ENCODE data around the gene CDK15.

DNA sequence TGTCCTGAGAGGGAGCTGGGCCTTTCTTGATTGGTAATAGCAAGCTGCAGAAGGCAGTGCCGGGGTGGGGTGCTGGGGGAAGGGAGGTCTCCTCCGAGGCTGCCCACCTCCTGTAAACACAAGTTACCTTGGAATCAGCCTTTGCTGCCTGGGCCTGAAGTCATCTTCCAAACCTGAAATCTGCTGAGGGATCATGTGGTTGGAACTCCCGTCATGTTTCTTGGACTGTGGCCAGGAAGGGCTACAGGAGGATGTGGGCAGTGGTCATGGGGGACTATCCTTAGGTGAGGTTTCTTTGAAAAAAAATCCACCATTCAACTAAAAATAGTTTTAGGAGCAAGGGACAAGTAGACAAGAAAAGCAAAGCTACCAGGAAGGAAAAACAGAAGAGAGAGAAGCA, 74.2 kb downstream of the CDK15 start:
- TF ChIP-seq, protein P1, sequence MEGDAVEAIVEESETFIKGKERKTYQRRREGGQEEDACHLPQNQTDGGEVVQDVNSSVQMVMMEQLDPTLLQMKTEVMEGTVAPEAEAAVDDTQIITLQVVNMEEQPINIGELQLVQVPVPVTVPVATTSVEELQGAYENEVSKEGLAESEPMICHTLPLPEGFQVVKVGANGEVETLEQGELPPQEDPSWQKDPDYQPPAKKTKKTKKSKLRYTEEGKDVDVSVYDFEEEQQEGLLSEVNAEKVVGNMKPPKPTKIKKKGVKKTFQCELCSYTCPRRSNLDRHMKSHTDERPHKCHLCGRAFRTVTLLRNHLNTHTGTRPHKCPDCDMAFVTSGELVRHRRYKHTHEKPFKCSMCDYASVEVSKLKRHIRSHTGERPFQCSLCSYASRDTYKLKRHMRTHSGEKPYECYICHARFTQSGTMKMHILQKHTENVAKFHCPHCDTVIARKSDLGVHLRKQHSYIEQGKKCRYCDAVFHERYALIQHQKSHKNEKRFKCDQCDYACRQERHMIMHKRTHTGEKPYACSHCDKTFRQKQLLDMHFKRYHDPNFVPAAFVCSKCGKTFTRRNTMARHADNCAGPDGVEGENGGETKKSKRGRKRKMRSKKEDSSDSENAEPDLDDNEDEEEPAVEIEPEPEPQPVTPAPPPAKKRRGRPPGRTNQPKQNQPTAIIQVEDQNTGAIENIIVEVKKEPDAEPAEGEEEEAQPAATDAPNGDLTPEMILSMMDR (IDR thresholded peaks at IDR 0.05): no peak
- TF ChIP-seq POLR2A (IDR thresholded peaks at IDR 0.05): no peak

Measured in body of pancreas (tissue), 4 donors.